ENCODE data around the gene CCL4.

CCL4 gene

DNA sequence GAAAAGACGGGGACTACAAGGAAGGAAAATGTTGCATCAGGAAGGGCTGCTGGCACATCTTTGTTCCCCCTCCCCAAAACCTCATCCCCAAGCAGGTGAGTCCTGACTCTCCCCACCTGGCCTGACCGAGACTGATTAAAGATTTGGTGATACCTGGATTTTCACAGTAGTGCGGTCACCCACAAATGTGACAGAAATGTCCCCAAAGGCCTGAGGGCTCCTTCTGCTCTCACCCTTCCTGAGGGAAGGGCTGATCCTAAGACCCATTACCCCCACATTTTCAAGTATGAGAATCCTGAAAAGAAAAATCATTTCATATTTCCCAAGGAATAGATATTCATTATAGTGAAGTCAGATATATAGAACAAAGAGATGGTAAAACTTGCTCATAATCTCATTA lies 44.0 kb downstream of the CCL4 start:
- no peak for DNase-seq

DNA sequence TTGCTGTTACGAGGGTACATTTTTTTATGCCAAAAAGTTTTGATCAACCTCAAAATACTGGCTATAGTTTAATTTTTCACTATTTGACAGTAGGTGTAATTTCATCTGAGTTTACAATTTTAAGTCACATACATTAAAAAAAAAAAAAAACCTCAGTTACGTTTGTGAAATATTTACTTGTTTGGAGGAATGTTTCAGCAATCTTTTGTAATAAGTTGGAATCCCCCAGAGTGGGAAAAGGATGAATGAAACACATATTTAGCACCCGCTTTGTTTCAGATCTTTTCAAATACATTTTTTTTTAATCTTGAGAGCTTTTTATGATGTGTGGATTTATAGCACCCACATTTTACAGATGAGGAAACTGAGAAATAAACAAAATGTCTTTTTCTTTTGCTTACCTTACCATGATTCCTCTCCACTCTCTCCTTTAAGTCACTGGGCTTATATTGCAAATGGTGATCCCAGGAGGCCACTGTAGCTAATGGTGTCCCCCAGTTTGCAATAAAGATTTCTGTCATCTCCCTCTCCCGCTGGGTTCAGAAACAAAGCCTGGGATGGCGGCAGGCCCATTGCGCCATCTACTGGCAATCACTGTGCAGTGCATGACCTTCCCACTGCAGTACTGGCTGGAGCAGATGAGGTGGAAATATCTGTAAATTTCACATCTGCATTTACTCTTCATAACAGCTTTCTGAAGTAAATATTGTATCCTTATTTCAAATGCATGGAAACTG lies 45.1 kb downstream of the CCL4 start:
- peak; percentile 42 for DNase-seq

DNA sequence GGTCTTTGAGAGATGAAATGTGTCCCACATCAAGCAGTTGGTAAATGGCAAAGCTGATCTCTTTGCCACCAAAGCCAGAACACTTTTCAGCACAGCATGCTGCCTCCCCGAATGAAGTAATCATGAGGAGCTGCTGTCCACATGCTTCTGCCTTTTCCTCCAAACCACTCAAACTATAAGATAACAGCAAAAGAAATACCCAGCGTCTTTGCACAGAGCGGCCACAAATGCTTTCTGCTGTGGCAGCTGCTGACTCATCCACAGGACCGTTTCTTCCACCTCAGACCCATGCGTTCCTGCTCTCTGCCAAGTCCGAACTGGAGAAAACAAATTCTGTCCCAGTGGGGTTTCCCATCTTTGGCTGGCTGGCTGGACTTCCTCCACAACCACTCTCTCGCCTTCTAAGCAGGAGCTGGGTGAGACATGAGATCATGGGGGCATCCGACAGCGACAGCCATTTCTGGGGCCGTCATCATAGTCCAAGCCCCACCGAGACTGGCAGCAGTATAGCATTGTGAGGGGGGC lies 45.7 kb downstream of the CCL4 start:
- no peak for DNase-seq

DNA sequence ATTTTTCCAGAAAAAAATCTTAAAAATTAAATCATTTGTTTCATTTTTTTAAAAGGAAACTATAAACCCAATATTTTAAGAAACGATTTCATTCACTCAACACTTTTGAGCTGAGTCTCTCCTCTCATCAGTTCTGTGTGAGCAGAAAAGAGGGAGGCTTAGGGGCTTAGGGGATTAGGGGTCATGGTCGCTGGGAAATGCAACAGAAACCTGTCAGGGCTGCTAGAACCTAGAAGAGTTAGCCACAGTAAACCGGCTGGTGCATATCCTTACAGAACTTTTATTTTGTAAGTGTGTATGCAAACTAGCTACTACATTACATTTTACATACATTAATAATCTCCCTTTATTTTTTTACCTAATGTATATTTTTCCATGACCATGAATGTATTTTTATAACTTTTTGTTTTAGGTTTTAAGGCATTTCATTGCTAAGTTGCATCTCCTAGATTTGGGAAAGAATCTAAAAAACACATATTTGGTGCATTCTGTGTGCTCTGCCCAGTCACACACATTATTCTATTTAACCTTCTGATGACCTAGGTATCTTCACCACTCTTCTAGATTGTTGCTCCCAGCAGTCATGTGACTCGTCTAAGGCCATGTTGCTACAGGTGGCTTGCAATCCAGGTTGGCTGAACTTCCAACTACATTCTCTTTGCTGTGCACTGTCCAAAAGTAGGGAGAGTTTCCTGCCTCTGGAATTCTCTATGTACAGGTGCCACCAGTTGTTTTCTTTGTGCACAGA lies 48.4 kb downstream of the CCL4 start:
- no peak for DNase-seq

DNA sequence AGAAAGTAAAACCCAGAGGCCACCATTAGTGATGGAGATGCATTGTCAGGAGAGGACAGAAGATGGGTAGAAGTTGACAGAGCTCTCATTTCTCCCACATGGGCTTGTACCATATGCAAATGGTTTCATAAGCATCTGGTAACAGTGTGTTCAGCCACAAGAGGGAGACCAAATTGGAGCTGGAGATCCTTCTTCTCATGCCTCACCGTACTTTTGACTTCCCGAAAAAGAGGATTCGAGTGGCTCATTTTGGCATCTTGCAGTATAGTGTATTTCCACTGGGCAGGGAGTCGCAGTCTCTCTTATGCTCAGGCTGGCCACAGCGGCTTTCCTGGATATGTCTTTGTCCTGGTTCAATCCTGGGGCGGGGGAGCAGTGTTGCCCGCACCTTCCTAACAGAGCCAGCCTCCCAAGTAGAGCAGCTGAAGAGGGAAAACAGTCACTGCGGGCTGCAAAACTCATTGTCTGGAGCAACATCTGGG lies 49.1 kb downstream of the CCL4 start:
- DNase-seq, result no peak

DNA sequence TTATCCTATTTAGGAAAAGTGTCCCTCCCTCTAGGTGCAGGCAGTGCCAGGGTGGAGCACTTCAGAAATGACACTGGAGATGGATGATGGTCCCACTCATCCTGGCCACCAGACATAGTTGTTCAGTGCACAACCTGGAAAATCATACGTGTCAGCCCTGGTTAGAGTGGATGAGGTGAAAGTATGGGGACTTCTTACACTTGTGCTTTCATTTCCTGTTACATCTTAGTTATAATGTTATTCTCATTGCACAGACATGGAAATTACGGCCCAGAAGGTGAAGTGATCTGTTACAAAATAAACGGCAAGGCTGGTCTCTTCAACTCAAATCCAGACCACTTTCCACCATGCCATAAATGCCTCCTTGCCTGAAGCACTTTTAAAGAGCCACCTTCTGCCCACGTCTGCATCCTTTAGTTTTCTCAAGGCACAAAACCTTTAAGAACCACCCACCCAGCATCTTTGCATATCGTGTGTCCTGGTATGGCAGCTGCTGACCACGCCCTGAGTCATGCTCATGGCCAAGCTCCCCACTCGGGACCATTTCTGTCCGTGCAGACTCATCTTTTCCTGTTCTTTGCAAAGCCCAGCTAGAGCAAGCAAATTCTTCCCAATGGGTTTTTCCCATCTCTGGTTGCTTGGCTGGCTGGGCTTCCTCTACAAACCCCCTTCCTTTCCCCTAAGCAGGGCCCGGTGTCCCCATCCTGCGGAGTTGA lies 50.4 kb downstream of the CCL4 start:
- no peak for DNase-seq

Data from T-helper 9 cell (primary cell).